ENCODE measurements around the gene SYT9.

Gene SYT9

DNA sequence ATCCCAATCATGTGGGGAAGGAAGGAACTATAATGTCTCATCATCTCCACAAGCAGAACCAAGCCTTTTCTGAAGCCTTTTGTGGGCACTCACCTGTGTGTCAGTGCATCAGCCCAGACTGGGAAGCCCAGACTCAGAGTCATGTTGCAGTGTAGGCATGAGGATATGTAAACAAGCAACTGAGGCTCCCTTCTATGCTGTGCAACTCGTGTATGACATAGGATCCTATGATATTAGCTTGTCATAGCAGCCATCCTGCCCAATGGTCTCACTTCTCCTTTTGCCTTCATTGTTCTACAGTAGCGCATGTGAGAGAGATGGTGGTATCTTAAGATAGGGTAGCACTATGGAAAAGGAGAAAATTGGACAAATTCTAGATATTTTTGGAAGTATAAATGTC is 130.2 kb downstream of the SYT9 start:
- Histone ChIP-seq H3K4me3 (ENCODE audit: low read length) (no peak overlapping the region), H3K9me3 (ENCODE audit: insufficient read depth, low read length) (no peaks in the 10 kb centered on the region), H3K36me3 (replicated peaks; ENCODE audit: low read depth, low read length) (no peaks in the 10 kb centered on the region), H3K4me2 (ENCODE audit: low read length) (peak overlapping the region; percentile 40), H3K27ac (ENCODE audit: low read length) (no peak overlapping the region), H3K9ac (ENCODE audit: low read length) (no peak overlapping the region), H2AFZ (ENCODE audit: low read depth, low read length) (no peak overlapping the region), H3K27me3 (ENCODE audit: low read depth, low read length) (no peaks in the 10 kb centered on the region), H3K4me1 (ENCODE audit: low read length) (peaks cover 40% of the 10 kb centered on the region), H3K79me2 (ENCODE audit: low read length) (no peaks in the 10 kb centered on the region), H4K20me1 (ENCODE audit: insufficient read depth, low read length) (no peaks in the 10 kb centered on the region)
- TF ChIP-seq CTCF (IDR thresholded peaks at IDR 0.05; ENCODE audit: low read depth, low read length) (no peak), EZH2phosphoT487 (IDR thresholded peaks at IDR 0.05; ENCODE audit: low read depth) (no peak)

DNA sequence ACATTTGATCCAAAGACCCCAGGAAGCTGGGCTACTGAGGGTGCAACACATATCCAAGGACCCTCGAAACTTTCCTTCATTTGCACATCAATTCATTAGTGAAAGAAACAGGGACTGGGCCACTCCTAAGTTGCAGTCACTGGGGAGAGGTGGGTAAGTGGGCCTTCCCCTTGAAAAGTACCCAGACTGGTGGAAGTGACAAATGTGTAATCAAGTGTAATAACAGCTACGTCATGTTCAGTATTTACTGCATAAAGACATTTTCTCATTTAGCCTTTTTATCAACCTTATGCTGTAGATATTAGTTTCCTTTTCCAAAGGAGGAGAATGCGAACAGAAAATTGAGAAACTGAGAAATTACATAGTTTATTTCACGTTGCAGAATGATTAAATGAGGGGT is 131.7 kb downstream of the SYT9 start:
- Histone ChIP-seq H2AFZ (ENCODE audit: low read depth, low read length) (0 out of 2 replicates have a peak overlapping the region, but pooled peaks have one; percentile 12), H3K4me3 (ENCODE audit: low read length) (peak overlapping the region; percentile 43), H3K9ac (ENCODE audit: low read length) (peak overlapping the region; percentile 9; the same call in 1 of the 2 replicates), H4K20me1 (ENCODE audit: insufficient read depth, low read length) (no peaks in the 10 kb centered on the region), H3K27me3 (ENCODE audit: low read depth, low read length) (no peaks in the 10 kb centered on the region), H3K4me2 (ENCODE audit: low read length) (peak overlapping the region; percentile 72), H3K36me3 (replicated peaks; ENCODE audit: low read depth, low read length) (no peaks in the 10 kb centered on the region), H3K79me2 (ENCODE audit: low read length) (no peaks in the 10 kb centered on the region), H3K9me3 (ENCODE audit: insufficient read depth, low read length) (no peaks in the 10 kb centered on the region), H3K27ac (ENCODE audit: low read length) (peak overlapping the region; percentile 46), H3K4me1 (ENCODE audit: low read length) (peaks cover 40% of the 10 kb centered on the region)
- TF ChIP-seq EZH2phosphoT487 (IDR thresholded peaks at IDR 0.05; ENCODE audit: low read depth) (no peak), CTCF (IDR thresholded peaks at IDR 0.05; ENCODE audit: low read depth, low read length) (no peak)

- Histone ChIP-seq H3K4me1 (ENCODE audit: low read length) (peaks cover 40% of the 10 kb centered on the region), H3K79me2 (ENCODE audit: low read length) (no peaks in the 10 kb centered on the region), H3K9me3 (ENCODE audit: insufficient read depth, low read length) (no peaks in the 10 kb centered on the region), H3K36me3 (replicated peaks; ENCODE audit: low read depth, low read length) (no peaks in the 10 kb centered on the region), H3K4me2 (ENCODE audit: low read length) (no peak overlapping the region), H3K27me3 (ENCODE audit: low read depth, low read length) (no peaks in the 10 kb centered on the region), H3K4me3 (ENCODE audit: low read length) (no peak overlapping the region), H4K20me1 (ENCODE audit: insufficient read depth, low read length) (no peaks in the 10 kb centered on the region), H3K27ac (ENCODE audit: low read length) (no peak overlapping the region), H2AFZ (ENCODE audit: low read depth, low read length) (no peak overlapping the region), H3K9ac (ENCODE audit: low read length) (no peak overlapping the region)
- TF ChIP-seq EZH2phosphoT487 (IDR thresholded peaks at IDR 0.05; ENCODE audit: low read depth) (no peak), CTCF (IDR thresholded peaks at IDR 0.05; ENCODE audit: low read depth, low read length) (no peak)
Measured at GRCh38 chr11:7384691-7385090, 133.0 kb downstream of the SYT9 start.

GRCh38 chr11:7385532-7385931 is 133.8 kb downstream of the SYT9 start:
- H3K36me3 ChIP-seq (replicated peaks; ENCODE audit: low read depth, low read length), result no peaks in the 10 kb centered on the region
- no peaks in the 10 kb centered on the region for H3K9me3 ChIP-seq (ENCODE audit: insufficient read depth, low read length)
- no peaks in the 10 kb centered on the region for H3K79me2 ChIP-seq (ENCODE audit: low read length)
- no peak overlapping the region for H3K4me2 ChIP-seq (ENCODE audit: low read length)
- H4K20me1 ChIP-seq (ENCODE audit: insufficient read depth, low read length), result no peaks in the 10 kb centered on the region
- H3K27me3 ChIP-seq (ENCODE audit: low read depth, low read length), result no peaks in the 10 kb centered on the region
- no peak overlapping the region for H2AFZ ChIP-seq (ENCODE audit: low read depth, low read length)
- TF ChIP-seq CTCF (IDR thresholded peaks at IDR 0.05; ENCODE audit: low read depth, low read length) (no peak), EZH2phosphoT487 (IDR thresholded peaks at IDR 0.05; ENCODE audit: low read depth) (no peak)
- peaks cover 40% of the 10 kb centered on the region for H3K4me1 ChIP-seq (ENCODE audit: low read length)
- H3K9ac ChIP-seq (ENCODE audit: low read length), result no peak overlapping the region
- no peak overlapping the region for H3K4me3 ChIP-seq (ENCODE audit: low read length)
- H3K27ac ChIP-seq (ENCODE audit: low read length), result no peak overlapping the region
